ENCODE data around the gene THBS2. TPM values are rescaled to one million over a fixed set of nuclear protein-coding genes. Genes with fewer than 3 reads are reported as not detected.
A peak's percentile ranks its signal among the peaks of the same experiment; 100 is the strongest.
"Not testable (repeated sequence)": the region's sequence is repeated elsewhere in the genome, so short reads cannot be mapped to it uniquely, and the experiment has no call there.

THBS2 gene
- total RNA-seq = 100 to 1,000 TPM in 2 of 4 donors, 10 to 100 TPM in 2; 80.9 to 149 (median 107) TPM

DNA sequence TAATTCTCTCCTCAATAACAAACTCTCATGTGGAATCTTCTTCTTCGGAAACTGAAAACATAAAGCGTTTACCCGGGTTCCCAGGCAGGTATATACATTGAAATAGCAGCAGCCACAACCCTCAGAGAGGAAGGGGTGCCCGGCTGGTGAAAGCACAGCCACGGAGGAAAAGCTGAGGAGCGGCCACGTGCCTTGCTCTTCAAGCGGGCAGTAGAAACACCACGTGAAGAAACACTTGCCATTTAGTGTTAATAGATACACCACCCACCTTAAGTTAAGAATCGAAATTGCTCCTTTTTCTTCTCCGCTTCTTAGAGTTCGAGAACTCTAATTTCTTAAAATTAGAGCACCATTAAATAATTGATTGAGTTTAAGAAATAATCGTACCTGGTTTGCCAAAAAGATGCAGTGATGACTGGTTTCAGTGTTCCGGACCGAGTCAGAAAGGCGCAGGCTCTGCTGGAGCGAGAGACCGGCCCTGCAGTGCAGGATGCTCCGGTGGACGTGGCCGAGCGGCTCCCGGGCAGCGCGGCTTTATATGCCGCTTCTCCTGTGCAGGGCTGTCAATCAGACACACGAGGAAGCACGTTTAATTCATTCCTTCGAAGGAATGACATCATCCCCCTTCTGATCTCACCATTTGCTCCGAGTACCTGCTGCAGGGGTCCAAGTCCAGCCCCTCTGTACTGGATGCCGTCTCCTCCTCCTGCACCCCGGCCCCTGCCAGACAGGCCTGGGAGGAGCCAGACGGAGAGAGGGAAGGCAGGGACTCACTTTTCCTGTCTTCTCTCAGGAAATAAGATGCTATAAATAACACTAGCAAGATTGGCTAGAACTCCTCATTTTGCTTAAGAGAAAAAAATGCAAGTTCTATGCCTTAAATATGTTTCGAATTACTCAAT lies at the start of gene THBS2:
Gene THBS2 (minus strand): TSS at position 510 of the 902 bp plus-strand sequence. CDS start 3,062 bp downstream, outside the sequence.
- TF ChIP-seq POLR2A (IDR thresholded peaks at IDR 0.05) (peak; percentile 23 to 91), CTCF (IDR thresholded peaks at IDR 0.05) (no peak), POLR2AphosphoS5 (IDR thresholded peaks at IDR 0.05) (peak; percentile 45 to 83 (median 78))
- peak; percentile 83 for DNase-seq (ENCODE audit: low spot score in 2 of 2)
- peak within 1 kb of the TSS; percentile 78 for H3K27ac ChIP-seq
- H3K27me3 ChIP-seq = peaks cover 6% of the 10 kb centered on the region
- H3K9me3 ChIP-seq = no peaks in the 10 kb centered on the region
- H3K4me3 ChIP-seq = peak within 1 kb of the TSS; percentile 49
- WGBS = 6% methylated on average over 32 of the region's 34 CpGs
- peaks cover 53% of the 10 kb centered on the region for H3K4me1 ChIP-seq
- H3K36me3 ChIP-seq = peaks cover 6% of the 10 kb centered on the region

- Histone ChIP-seq H3K4me3 (no peak overlapping the region), H3K27ac (no peak overlapping the region), H3K36me3 (no peaks in the 10 kb centered on the region), H3K27me3 (no peaks in the 10 kb centered on the region), H3K9me3 (no peaks in the 10 kb centered on the region), H3K4me1 (no peaks in the 10 kb centered on the region)
- no peak for DNase-seq (ENCODE audit: low spot score in 2 of 2)
- TF ChIP-seq EP300 (IDR thresholded peaks at IDR 0.05) (no peak), CTCF (IDR thresholded peaks at IDR 0.05) (no peak), POLR2A (IDR thresholded peaks at IDR 0.05) (no peak)
- 82% methylated on average over 2 of the region's 3 CpGs for WGBS
These were observed 49.1 kb upstream of the THBS2 start for GRCh38 chr6:169302716-169303115.

- Histone ChIP-seq H3K9me3 (no peaks in the 10 kb centered on the region), H3K4me1 (no peaks in the 10 kb centered on the region), H3K36me3 (no peaks in the 10 kb centered on the region), H3K27me3 (no peaks in the 10 kb centered on the region), H3K27ac (no peak overlapping the region), H3K4me3 (no peak overlapping the region)
- TF ChIP-seq POLR2A (IDR thresholded peaks at IDR 0.05) (no peak), POLR2AphosphoS5 (IDR thresholded peaks at IDR 0.05) (no peak), EP300 (IDR thresholded peaks at IDR 0.05) (no peak), CTCF (IDR thresholded peaks at IDR 0.05) (no peak)
- DNase-seq (ENCODE audit: low spot score in 2 of 2) = no peak
These were observed 48.6 kb upstream of the THBS2 start for GRCh38 chr6:169302255-169302654.

- Histone ChIP-seq H3K9me3 (no peaks in the 10 kb centered on the region), H3K27ac (no peak overlapping the region), H3K27me3 (no peaks in the 10 kb centered on the region), H3K4me1 (peaks cover 4% of the 10 kb centered on the region), H3K4me3 (no peak overlapping the region), H3K36me3 (no peaks in the 10 kb centered on the region)
- DNase-seq (ENCODE audit: low spot score in 2 of 2) = no peak
- no peak for TF ChIP-seq CTCF (IDR thresholded peaks at IDR 0.05)
- WGBS = 86% methylated on average over 4 of the region's 4 CpGs
These were observed 47.3 kb upstream of the THBS2 start for GRCh38 chr6:169300916-169301315.

GRCh38 chr6:169298626-169299025 lies 45.0 kb upstream of the THBS2 start:
- not testable (repeated sequence) for H3K4me1 ChIP-seq; H3K9me3 ChIP-seq; H3K27ac ChIP-seq; H3K4me3 ChIP-seq; DNase-seq (ENCODE audit: low spot score in 2 of 2); H3K36me3 ChIP-seq; H3K27me3 ChIP-seq
- WGBS = 89% methylated on average over 1 of the region's 1 CpG
